HG03575 (cell line): Measurements from ENCODE around the gene TSHZ3.

Source experiments
- ATAC-seq: cut with Tn5 transposase; IDR thresholded peaks from one replicate; pipeline ENCODE4 v1.9.1; 2021; ENCODE audit not compliant: unreplicated experiment, insufficient number of reproducible peaks, low FRiP score; ENCODE audit errors: extremely low read depth

TSHZ3 gene

GRCh38 chr19:31276831-31277230, 72.4 kb downstream of the TSHZ3 start:
- ATAC-seq: no peak

DNA sequence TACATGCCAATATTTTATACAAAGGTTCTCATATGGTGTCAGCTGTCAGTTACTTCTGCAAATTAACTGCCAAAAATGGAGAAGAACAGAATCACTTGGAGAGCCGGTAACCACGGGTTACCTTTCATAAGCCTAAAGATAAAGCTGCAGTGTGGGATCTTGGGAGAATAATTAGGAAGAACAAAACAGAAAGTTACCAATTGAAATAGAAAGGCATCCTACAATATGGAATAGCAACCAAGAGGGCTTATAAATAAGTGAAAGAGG, 74.2 kb downstream of the TSHZ3 start:
- no peak for ATAC-seq

- no peak for ATAC-seq
Observed at GRCh38 chr19:31274251-31275067, 74.8 kb downstream of the TSHZ3 start.

GRCh38 chr19:31272583-31273106, 76.6 kb downstream of the TSHZ3 start:
- ATAC-seq: no peak

- no peak for ATAC-seq
Observed at GRCh38 chr19:31271306-31271911, 77.8 kb downstream of the TSHZ3 start.

DNA sequence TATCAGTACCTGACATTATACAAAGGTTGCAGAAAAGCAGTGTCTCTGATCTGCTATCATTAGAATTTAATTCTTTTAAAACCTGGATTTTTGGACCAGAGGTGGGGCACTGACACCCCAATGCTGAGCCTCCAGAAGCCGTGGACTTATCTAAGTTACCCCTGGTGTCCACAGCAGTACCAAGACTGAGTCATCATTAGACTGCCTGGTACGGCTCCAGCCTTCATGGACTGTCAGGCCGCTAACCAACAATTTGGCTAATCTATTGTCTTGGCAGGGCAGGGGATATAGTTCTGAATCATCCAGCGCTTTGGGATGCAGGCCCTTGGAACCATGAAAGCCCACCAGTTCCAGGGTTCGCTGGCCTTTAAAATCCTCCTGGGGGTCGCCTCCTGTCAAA, 78.3 kb downstream of the TSHZ3 start:
- ATAC-seq: no peak

DNA sequence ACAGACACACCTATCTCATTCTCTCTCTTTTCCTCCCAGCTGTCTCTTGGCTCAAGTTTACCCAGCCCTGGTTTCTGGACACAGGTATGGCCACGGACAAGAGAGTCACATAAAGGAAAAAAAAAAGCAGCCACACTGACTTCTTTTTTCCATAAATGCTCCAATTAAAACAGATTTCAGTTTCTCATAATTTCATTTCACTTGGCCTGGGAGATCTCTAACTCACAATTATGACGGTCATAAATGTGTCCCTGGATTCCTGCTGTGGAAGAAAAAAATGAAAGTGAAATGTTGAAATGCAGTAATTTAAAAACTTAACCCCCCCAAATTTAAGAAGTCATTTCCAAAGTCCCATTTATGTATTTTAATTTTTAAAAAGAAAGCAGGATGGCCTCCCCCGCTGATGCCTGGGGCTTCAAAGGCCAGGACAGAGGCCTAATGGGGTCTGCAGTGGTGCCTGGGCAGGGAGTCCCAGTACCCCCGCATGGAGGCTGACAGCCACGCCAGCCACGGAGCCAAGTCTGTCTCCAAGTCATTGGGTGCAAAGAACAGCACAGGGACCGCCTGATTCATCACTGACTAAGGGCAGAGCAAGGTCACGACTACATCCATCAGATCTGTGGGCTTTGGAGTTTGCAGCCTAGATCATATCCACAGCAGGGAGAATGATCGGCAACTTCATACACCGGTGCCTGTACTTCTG, 79.7 kb downstream of the TSHZ3 start:
- no peak for ATAC-seq

GRCh38 chr19:31268751-31269383, 80.4 kb downstream of the TSHZ3 start:
- no peak for ATAC-seq

DNA sequence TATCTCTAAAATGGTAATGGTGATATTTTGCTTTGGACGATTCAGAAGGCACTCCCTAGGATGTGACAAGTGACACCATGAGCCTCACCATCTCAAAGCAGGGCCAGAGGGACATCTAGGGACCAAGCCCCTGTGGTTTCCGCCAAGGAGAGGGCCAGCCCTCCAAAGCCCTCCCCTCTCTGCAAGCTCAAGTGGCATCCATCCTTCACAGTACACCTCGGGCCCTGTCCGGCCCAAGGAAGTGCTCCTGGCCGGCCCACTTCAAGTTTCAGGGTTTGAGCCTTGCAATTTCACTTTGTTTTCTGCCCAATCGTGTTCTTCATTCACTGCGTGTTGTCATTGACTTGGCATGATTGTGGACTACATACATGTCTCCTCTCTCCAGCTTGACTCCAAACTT, 82.5 kb downstream of the TSHZ3 start:
- ATAC-seq: no peak

DNA sequence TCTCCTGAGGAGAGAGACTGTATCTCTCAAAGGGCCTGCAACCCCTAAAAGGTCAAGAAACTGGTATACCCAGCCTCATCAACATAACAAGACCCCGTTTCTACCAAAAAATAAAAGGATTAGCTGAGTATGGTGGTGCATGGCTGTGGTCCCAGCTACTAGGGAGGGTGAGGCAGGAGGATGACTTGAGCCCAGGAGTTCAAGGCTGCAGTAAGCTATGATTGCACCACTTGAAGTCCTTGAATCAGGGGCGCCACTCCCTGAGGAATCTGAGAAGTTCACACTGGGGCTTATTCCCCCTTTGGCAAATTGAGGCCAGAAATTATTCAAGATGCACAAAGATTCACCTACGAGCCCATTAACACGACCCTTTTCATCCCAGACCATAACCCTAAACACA, 83.0 kb downstream of the TSHZ3 start:
- ATAC-seq: no peak

DNA sequence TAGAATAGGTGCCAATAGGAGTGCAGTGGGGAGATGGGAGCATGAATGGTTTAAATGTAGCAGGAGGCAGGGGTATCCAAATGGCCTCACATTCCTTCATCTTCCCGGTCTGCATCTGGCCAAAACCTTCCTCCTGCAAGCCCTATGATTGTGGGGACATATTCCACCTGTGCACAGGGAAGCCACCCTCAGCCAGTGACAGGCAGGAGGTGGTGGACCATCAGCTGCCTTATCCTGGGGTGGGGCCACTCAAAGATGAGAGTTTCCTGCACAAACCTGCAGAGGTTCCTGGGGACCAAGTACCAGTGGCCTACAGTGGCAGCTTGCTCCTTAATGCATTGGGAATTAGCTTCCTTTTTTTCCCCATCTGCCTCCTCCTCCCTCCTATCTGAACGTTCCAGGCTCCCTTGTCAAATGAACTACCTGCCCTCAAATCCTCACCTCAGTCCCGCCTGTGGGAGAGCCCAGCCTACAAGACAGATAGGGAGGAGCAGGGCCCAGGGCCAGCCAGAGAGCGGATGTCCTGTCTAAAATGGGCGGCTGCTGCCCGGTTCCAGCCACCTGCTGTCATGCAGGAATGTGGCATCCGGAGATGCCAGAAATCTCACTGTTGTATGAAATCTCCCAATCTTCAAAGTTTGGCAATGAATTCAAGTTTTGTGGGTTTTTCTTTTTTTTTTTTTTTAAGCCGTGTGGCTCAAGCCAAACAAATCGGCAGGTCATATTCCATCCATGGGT, 85.0 kb downstream of the TSHZ3 start:
- no peak for ATAC-seq

DNA sequence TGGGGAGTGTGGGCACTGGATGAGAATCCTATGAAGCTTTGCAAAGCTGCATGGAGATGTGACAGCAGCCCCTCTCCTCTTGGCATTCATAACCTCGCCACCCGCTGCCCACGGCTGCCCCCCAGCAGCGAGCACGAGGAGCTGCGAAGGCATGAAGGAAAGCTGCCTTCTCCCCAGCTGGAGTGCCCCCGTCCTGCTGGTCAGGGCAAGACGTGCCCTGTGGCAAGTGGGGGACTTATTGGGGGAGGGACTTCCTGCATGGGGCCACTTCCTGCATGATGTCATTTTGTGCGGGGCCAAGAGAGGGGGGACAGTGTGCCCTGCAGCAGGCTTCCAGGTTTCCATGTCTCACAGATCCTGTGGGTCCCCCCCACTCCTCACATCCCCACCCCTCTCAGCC, 85.9 kb downstream of the TSHZ3 start:
- ATAC-seq: no peak

DNA sequence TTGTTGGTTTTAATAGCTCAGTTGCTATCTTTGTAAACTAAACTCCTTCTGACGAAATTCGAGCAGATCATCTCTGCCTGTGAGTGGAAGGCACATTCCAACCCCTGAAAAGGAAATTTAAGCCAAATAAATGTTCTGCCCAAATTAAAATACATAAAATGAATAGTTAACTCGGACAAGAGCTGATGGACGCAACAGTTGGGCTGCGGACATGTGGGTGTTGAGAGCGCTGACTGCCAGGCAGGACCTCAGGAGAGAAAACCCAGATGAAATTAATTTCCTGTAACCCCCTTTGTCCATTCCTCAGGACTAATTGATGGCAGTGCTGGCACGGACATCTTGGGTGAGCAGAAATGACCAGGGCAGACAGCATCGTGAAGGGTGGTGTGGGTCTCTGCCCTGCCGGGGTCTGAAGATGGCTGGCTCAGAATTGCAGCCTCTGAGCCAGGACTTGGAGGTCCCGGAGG, 86.5 kb downstream of the TSHZ3 start:
- no peak for ATAC-seq

DNA sequence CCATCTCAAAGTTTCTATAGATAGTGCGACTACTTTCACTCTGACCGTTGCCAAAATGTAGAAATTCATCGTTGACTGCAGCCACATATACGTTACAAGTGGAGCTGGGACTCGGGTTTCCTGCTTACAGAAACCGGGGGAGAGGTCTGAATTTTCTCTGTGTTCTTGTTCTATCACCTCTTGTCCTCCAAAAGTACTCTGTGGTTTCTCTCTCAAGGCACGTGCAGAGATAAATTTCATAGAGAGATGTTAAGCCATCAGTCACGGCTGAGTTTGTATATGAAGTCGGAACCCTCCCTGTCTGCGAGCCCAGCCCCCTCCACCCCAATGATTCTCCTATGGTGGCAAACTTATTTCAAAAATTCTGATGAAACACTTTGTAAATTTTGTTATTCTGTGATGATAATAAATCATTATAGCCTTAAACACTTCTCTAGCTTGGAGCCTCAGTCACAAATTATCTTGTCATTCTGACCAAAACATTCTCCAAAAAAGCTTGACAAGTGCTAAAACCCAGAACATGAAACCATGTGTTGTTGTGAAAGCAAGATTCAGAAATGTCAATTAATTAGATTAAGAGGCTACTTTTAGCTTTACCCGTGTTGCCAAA, 87.5 kb downstream of the TSHZ3 start:
- ATAC-seq: no peak

- no peak for ATAC-seq
Observed at GRCh38 chr19:31261019-31261602, 88.1 kb downstream of the TSHZ3 start.

- no peak for ATAC-seq
Observed at GRCh38 chr19:31260171-31260933, 88.9 kb downstream of the TSHZ3 start.

- no peak for ATAC-seq
Observed at GRCh38 chr19:31258211-31259052, 90.8 kb downstream of the TSHZ3 start.
